ENCODE results near the gene ZNF219.

ZNF219 gene

DNA sequence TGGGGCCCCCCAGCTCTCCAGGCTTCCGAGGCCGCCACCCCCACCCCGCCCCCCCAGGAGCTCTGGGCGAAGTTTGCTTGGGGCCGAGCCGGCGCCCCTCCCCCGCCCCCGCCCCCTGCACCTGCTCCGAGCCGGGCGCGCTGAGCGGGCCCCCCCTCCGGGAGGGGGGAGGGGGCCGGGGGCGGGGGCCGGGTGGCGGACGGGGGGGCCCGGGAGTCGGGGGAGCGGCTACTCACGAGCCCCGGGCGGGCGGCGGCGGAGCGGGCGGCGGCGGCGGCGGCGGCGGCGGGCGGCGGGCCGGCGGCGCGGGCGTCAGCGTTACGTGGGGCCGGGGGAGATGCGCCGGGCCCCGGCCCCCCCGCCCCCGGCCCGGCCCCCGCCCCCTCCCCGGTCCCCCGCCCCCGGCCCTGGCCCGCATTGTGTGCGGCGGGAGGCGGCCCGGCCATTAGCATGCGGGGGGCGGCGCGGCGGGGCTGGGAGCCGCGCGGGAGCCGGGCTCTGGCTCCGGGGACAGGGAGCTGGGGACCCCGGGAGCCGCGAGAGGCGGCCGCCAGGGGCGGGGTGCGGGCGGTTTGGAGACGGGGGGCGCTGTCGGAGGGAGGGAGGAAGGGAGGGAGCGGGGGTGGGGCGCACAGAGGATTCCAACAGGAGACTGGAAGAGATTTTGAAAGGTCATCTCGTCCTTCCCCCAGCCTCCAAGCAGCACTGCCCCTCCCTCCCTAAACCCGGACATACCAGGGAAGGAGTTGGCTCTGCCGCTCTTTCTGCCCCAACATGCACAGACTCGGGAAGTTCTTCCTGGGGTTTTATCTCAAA is at the start of gene ZNF219:
Gene ZNF219, minus strand, starts transcription at position 580 of the 816 bp plus-strand sequence. CDS start 5,064 bp downstream, outside the sequence.
- DNase-seq = peak; percentile 68

DNA sequence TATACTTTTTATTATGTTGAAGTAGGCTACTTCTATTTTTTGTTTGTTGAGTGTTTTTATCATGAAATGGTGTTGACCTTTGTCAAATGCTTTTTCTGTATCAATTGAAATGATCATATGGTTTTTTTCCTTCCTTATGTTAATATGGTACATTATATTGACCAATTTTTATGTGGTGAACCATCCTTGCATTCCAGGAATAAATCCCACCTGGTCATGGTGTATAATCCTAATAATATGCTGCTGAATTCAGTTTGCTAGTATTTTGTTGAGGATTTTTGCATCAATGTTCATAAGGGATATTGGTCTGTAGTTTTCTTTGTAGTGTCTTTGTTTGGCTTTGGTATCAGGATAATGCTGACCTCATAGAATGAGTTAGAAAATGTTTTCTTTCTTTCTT is 47.0 kb upstream of the ZNF219 start:
- DNase-seq = no peak

DNA sequence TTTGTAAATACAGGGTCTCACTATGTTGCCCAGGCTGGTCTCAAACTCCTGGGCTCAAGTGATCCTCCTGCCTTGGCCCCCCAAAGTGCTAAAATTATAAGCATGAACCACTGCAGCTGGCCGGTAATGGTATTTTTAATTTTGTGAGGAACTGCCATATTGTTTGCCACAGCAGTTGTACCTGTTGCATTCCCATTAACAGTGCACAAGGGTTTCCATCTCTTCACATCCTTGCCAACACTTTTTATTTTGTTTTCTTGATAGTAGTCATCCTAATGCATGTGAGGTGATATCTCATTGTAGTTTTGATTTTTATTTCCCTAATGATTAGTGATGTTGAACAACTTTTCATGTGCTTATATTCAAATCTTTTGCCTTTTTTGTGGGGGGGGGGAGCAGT is 43.9 kb upstream of the ZNF219 start:
- DNase-seq = no peak

DNA sequence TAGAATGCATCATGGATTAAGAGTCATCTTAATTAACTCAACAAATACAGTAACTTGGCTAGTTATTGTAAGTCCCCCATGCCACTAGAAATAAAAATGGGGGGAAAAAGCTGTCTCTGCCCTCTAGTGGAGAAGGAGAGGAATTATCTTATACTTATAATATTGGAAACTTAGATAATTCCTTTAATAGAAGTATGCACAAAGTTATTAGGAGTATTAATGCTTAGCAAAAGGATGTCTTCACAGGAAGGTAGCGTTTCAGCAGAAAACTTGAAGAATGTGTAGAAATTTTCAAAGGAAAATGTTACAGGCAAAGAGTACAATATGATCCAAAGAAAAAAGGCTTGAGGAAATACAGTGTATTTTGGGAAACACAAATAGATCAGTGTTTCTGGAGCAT is 37.6 kb upstream of the ZNF219 start:
- peak; percentile 6 for DNase-seq

DNA sequence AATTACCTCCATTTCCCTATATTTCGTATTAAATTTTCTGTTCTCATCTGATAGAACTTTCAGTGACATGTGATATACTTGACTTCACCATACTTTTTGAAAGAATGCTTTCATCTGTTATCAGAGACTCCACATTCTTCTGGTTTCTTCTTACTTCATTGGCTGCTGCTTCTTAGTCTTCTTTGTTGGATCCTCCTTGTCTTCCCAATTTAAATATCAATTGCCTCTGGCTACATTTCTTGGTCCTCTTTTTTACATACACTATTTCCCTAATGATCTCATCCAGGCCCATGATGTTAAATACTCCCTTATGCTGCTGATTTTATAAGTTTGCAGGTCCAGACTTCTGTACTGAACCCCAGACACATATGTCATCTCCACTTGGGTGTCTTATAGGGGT is 35.4 kb upstream of the ZNF219 start:
- DNase-seq = no peak

DNA sequence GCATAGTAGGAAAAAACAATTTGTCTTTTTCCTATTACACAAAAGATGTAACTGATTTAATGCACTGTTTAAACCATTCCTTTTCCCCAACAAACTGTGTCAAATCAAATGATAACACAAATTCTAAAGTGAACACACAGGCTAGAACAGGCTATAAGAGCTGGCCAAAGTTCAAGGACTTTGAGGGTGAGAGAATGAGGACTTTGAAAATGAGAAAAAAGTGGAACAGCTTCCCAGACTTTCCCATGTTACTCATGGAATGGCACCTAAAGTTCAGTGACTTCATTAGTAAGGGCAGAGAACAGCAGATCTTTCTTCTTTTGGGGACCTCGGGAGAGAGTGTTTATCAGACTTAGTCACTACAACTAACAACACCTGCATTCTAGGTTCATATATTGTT is 25.0 kb upstream of the ZNF219 start:
- DNase-seq = no peak

DNA sequence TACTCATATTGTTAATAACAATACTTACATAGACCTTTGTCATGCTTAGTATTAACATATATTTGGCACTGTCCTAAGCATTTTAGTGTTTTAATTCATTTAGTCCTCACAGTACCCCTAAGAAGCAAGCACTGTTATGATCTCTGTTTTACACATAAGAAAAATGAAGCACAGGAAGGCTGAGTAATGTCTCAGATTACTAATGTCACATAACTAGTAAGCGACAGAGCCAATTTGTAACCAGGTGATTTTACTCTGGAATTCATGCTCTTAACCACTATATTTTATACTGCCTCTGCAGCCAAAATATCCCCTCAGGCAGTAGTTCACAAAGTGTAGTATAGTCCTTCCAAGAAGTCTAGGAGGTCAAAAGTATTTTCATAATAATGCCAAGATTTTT is 22.7 kb upstream of the ZNF219 start:
- DNase-seq = no peak

DNA sequence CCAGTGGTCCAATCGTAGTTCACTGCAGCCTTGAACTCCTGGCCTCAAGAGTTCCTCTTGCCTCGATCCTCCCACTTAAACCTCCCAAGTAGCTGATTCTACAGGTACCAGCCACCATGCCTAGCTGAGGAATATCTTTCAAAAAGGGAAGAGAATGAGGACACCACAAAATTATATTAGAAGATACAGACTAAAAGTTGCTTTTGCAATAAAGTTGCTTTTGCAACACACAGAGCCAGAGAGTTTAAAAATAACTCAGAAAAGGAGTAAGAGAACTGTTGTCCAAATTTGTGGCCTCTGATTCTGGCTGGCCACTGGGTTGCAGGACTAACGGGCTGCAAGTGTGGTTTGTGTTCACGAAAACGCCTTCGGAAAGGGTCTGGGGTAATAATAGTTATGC is 22.2 kb upstream of the ZNF219 start:
- DNase-seq = no peak

DNA sequence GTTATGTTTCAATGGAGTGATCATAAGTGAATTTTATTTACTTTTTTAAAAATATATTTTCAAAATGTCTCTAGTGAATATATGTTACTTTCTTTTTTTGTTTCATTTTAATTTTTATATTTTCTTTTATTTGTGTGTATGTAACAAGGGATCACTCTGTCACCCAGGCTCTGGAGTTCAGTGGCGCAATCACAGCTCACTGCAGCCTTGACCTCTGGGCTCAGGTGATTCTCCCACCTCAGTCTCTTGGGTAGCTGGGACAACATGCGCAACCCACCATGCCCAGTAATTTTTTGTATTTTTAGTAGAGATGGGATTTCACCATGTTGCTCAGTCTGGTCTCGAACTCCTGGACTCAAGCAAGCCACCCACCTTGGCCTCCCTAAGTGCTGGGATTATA is 20.5 kb upstream of the ZNF219 start:
- no peak for DNase-seq

DNA sequence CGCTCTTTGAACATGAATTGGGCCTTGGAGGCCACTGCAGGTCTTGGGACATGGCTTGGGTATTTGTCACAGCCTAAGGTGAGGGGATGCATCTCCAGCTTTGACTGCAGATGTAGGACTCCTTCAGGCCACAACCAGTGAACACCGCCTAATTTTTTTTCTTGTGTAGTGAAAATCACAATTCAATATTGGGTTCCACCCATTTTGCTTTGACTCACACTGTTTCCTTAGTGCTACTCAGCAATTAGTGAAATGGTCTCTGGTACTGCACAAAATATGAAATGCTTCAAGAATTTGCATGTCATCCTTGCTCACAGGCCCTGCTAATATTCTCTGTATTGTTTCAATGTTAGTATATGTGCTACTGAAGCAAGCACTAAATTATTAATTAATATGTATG is 14.9 kb upstream of the ZNF219 start:
- no peak for DNase-seq

DNA sequence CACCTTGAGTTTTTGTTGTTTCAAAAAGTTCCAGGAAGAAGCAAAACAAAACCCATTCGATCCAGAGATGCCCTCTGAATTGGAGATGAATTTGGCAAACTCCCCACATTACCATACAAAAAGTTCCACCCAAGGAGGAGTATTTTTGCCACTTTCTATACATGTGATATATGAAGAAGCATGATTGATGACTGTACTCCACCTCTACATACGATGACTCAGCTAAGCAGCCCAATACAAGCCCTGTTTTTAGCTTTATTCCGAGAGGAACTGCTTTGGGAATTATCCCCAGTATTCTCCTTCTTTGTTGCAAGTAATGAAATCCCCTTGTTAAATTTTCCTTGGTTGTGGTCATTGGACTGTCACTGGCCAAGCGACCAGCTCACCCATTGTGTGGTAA is 13.8 kb upstream of the ZNF219 start:
- no peak for DNase-seq

DNA sequence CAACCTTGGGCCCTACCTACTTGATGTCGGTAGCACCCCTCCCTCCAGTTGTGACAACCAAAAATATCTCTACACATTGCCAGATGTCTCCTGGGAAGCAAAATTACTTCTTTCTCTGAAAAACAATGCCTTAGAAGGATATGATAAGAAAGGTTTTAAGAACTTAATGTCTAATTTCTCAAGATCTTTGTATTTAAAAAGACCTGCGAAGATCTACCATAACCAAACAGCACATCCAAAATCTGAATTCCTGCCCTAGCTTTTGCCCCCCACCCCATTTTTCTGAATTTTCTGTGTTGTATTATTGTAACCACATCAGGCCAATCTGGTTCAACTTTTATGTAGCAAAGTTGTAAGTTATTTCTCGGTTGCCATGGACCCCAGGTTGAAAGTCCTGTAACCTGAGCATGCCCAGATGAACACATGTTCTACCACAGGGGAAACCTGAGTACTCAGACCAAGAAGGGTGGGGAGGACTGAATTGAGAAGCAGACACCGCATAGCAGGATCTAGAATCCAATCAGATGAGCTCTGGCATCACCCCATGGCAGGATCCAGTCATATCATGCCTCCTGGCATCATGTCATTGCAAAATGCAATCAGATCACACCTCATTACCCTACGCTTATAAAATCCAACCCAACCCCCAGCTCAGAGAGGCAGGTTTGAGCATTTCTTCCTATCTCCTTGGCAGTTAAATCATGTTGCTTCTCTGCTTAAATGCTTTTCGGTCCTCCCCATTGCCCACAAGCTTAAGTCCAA is 11.1 kb upstream of the ZNF219 start:
- no peak for DNase-seq

DNA sequence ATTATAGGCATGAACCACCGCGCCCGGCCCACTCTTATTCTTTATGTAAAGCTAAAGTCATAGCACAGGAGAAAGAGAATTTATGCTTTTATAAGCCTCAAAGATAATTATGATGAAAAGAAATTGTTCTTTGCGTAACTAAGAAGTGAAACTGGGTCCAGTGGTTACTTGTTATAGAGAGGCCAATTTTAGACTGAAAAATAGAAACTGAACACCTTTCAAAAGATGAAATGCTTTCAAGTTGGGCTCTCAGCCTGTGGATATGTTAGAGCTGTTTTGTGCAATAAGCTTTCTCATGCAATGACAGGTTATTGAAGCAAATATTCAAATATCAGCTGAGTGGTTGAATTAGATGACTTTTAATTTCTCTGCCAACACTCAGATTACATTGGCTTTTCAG is 10.3 kb upstream of the ZNF219 start:
- DNase-seq = no peak

DNA sequence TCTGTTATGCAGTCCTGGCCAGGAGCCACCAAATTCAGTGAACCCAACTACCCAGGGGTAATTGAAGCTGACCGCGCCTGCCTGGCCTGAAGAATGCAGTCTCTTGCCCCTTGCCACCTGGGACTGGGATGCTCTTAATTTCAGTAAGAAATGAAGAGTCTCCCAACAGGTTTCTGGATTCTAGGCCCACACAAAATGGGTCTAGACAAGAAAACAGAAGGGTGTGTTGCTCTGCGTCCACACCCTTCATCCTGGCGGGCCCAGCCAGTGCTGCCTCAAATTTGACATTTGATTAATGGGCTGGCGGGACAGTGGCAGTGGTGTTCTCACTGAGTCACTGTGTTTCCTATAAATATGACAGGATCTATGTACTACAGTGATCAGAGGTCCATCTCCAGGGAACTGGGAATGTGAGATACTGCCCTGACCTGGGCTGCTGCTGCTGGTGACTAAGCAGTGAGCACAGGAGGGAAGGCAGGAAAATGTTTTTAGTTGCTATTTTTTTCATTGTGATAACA is 8.9 kb upstream of the ZNF219 start:
- no peak for DNase-seq

DNA sequence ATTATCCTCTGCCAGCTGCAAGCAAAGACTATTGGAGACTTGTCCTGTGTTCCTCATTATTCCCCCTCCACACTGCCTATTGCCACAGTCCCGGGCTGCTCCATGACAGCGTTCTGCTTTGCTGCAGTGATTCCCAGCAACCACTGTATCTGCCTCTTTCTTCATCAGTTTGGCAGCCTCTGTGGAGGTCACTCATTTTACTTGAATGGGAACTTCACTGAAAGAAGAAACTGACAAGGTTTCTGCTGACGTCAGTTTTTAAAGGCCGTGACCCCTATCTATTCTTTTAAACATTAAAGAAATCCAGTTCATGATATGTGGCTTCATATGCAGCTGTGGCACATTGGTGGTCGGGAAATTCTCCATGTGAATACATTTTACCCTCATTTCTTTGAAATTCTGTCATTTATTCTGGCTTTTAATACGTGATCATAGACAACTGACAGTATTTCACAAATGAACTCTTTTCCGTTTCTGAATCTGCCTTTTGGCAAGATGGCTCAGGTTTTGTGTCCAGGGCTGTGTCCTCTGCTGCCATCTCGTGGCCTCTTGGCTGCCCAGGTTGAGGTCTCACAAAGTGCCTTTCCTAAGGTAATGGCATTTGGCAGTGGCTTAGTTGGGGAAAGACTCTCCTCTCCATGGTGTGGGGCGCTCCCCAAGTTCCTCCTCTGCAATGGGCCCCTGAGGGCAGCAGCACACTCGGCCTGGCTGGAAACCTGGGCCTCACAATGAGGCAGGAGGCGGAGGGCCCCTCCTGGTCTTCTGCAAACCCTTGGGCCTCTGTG is 8.2 kb upstream of the ZNF219 start:
- DNase-seq = peak; percentile 74

DNA sequence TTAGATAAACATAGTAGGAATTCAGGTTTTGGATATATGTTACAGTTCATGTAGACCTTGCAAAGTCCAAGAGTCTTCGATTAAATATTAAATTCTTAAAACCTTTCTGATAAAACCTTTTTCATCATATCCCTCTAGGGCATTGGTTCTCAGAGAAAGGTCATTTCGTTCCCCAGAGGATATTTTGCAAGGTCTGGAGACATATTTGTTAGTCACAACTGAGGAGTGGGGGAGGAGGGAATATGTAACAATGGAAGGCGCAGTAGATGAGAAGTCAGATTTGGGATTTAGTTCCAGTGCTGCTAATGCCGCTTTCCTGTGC is 7.7 kb upstream of the ZNF219 start:
- DNase-seq = no peak

DNA sequence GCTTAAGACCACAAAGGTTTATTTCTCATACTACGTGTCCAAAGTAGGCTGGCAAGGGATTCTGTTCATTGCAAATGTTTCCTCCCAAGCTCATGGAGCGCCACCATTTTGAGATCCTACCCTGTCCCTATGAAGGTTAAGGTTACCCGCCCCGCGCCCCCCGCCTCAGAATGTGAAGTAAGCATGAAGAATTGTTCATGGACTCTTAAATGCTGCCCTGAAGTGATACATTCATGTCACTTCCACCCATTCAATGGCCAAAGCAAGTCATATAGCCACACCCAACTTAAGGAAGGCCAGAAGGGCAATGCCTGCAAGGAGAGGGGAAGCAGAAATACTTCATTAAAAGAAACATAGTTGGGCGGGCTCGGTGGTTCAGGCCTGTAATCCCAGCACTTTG is 6.6 kb upstream of the ZNF219 start:
- no peak for DNase-seq

DNA sequence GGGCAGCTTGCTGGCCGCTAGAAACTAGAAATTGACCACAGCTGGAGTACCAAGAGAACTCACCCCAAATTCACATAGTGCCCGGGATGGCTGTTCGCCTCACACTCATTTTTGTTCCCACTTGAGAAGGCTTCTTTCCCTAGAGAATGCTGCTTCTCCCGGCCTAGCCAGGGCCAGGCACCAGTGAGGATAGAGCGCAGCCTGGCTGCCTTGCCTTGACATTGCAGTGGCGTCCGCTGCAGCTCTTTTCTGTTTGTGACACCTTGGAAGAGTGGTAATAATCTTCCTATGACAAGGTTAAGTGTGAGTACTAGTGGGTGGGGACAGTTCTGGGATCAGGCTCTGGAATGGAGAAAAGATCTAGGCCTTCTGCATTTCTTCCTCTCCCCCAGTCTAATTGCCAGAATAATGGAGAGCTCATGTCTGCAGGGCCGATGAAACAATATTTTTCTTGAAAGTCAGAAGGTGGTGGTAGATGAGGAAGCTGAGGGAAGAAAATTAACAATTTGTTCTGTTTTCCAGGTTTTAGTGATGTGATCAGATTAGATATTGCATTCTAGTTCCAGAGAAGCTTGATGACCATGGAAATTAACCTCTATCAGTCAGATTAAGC is 6.1 kb upstream of the ZNF219 start:
- DNase-seq = peak; percentile 72

DNA sequence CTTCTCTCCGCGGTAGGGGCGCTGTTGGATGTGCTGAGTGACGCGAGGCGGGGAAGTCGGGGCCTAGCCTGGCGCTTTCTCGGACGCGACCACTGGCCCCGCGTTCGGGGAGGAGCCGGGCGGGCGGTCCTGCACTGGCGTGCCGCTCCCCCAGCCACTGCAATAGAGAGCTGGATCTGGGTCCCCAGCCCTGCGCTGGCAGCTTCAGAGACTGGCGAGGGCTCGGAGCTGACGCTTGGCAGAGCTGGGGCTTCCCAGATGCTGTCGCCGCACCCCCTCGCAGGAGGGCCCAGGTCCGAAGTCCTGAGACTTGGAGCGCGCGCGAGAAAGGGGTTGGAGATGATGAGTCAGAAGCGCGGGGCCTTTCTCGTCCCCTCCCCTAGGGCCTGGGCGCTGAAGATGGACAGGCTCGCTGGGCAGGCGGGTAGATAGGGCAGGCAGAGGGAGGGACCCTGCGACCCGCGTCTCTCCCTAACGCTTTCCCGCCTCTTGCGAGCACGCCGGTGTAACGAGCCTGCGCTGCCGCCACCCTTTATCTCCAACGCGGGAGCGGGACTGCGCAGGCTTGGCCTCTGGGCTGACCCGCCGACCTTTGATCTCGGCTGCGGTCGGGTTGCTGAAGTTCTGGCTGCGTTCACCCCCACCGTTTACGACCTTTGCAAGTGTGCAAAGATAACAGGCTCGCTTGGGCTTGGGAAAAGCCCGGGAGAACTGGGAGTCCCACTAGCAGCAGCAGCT is 5.4 kb upstream of the ZNF219 start:
- DNase-seq = peak; percentile 97

DNA sequence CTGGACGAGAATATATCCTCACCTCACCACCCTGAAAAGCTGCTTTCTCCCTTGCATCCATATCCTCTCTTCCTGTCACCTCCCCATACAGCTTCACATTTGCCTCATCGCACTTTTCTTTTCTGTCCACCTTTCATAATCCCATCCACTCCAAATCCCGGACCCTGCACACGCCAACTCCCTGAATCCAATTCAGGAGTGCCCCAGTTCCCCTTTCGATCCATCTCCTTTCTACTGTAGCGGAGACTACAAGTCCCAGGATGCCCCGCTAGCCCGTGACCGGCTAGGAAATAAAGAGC is 4.9 kb upstream of the ZNF219 start:
- no peak for DNase-seq

DNA sequence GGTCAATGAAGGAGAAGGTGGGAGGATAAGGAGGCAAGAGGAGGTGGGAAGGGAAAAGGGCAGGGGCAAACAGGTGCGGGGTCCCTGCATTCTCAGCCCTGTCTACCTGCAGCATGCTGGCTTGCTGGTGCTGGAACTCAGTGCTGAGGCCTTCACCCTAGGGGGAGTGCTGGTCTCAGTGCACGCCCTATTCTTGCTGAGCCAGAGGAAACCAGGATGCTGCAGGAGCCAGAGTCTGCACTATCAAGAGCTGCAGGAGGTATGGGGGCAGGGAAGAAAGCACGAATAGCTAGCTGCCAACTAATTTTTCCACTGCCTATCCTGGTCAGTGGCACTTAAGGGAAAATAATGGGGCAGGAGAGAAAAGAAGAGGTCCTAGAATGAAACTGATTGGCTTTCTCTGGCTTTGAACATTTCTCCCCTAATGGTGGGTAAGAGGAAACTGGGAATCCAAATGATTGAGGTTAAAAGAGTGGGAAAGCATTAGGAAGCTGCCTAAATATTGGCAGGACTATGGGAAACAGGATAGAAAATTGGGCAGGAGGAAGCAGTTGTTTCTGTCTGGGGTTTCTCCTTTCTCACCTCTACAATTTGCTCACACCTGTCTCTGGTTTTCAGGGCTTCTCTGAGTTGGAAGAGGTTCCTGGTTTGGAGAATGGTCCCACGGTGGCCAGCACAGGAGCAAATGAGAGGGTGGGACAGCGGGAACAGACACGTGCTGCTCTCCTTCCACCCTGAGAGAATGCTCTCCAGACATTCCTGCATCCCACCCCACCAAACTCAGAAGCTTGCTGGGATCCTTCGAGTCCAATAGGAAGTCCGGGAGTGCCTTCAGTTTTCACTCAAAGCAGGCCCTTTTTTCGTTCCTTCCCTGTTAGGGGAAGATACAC is 4.3 kb upstream of the ZNF219 start:
- peak; percentile 73 for DNase-seq

All from NCI-H2227 treated with DMSO at 0.1 percent for 48 hours (cell line).